Hepatocyte (in vitro differentiated cells): ENCODE results near the gene PHLPP1. TPM values are rescaled to one million over a fixed set of nuclear protein-coding genes. Genes with fewer than 3 reads are reported as not detected.
A peak's percentile ranks its signal among the peaks of the same experiment; 100 is the strongest.

Experiments
- DNase-seq: peaks from one replicate; pipeline ENCODE4 v3.0.0-alpha.2; 2016; ENCODE audit warnings: low spot score
- H2AFZ ChIP-seq: fragments of 200-600 bp; sonication (generic); 2 replicates; pipeline ENCODE4 v1.6.0; 2016; ENCODE audit warnings: antibody characterized with exemption, mild to moderate bottlenecking
- H3K27ac ChIP-seq: fragments of 200-600 bp; sonication (generic); 2 replicates; pipeline ENCODE4 v1.5.1; 2016; ENCODE audit warnings: mild to moderate bottlenecking
- H3K27me3 ChIP-seq: fragments of 200-600 bp; sonication (generic); 2 replicates; pipeline ENCODE4 v1.6.1; 2016
- H3K36me3 ChIP-seq: fragments of 200-600 bp; sonication (generic); replicated peaks from 2 replicates; pipeline ENCODE4 v1.5.1; 2016; ENCODE audit warnings: low read depth; ENCODE audit not compliant: insufficient read depth
- H3K4me1 ChIP-seq: fragments of 200-600 bp; sonication (generic); 2 replicates; pipeline ENCODE4 v1.5.1; 2016; ENCODE audit warnings: mild to moderate bottlenecking, moderate library complexity; ENCODE audit not compliant: insufficient read depth
- H3K4me2 ChIP-seq: fragments of 200-600 bp; sonication (generic); 2 replicates; pipeline ENCODE4 v1.6.0; 2016
- H3K4me3 ChIP-seq: fragments of 200-600 bp; sonication (generic); 2 replicates; pipeline ENCODE4 v1.5.1; 2016; ENCODE audit warnings: mild to moderate bottlenecking
- H3K79me2 ChIP-seq: fragments of 200-600 bp; sonication (generic); 2 replicates; pipeline ENCODE4 v1.6.0; 2017; ENCODE audit warnings: mild to moderate bottlenecking
- H3K9me2 ChIP-seq: fragments of 200-600 bp; sonication (generic); replicated peaks from 2 replicates; pipeline ENCODE4 v1.6.0; 2017; ENCODE audit warnings: mild to moderate bottlenecking; ENCODE audit not compliant: insufficient read depth
- H3K9me3 ChIP-seq: fragments of 200-600 bp; sonication (generic); 2 replicates; pipeline ENCODE4 v1.5.1; 2016; ENCODE audit warnings: low read depth, mild to moderate bottlenecking
- H4K20me1 ChIP-seq: fragments of 200-600 bp; sonication (generic); 2 replicates; pipeline ENCODE4 v1.6.0; 2016; ENCODE audit warnings: mild to moderate bottlenecking; ENCODE audit not compliant: insufficient read depth, poor library complexity, severe bottlenecking
- EZH2 ChIP-seq: fragments of 200-600 bp; sonication (generic); IDR thresholded peaks from 2 replicates; pipeline ENCODE4 v1.6.1; 2016; ENCODE audit warnings: antibody characterized with exemption, mild to moderate bottlenecking, borderline replicate concordance
- EZH2phosphoT487 ChIP-seq: fragments of 200-600 bp; sonication (generic); IDR thresholded peaks from one replicate; pipeline ENCODE4 v1.6.1; 2018; ENCODE audit warnings: antibody characterized with exemption, mild to moderate bottlenecking, low read depth, moderate library complexity; ENCODE audit not compliant: unreplicated experiment, severe bottlenecking
- WGBS: methylation state at CpG from one replicate; pipeline ENCODE4 v1.1.6; 2016; ENCODE audit warnings: low lambda C conversion rate; ENCODE audit errors: missing lambda C conversion rate; 5-methylcytosine and 5-hydroxymethylcytosine counted together
- polyA plus RNA-seq: library from polyadenylated mRNA; unstranded; fragments of >200 nt; fragmentation: Nextera tagmentation; extraction: Ambion mirVana; gene quantifications from 2 replicates; pipeline ENCODE4 v1.2.1, GENCODE V29; 2016
- total RNA-seq: library from RNA; depleted of rRNA; stranded (reverse); fragments of >200 nt; gene quantifications from 2 replicates; pipeline ENCODE4 v1.2.3, GENCODE V29; 2014
- TF ChIP-seq, protein P1 (sequence below): fragments of 200-600 bp; sonication (generic); IDR thresholded peaks from 2 replicates; pipeline ENCODE4 v1.5.1; 2016; ENCODE audit warnings: antibody characterized with exemption, mild to moderate bottlenecking; ENCODE audit not compliant: poor library complexity

Gene PHLPP1
- 12.6 and 14.3 TPM in 2 replicates for total RNA-seq
- polyA plus RNA-seq, result 7.3 and 7.4 TPM in 2 replicates

DNA sequence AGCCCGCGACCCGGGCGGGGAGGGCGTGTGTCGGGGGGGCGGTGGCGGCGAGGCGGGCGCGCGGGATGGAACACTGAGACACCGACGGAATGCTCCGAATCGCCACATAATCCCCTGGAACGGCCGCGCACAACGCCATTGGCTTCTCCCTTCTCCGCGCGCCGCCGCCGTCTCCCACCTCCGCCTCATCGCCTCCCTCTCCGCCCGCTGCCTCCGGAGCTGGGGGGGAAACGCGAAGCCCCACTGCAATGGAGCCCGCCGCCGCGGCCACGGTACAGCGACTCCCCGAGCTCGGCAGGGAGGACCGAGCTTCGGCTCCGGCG lies at the start of gene PHLPP1:
PHLPP1 (plus strand) TSS at position 106 of the 323 bp plus-strand sequence; CDS start at position 249, 143 bp downstream.
- H3K4me2 ChIP-seq, result peak within 1 kb of the TSS; percentile 78
- H3K4me3 ChIP-seq, result peak within 1 kb of the TSS; percentile 59
- H3K27ac ChIP-seq, result peak within 1 kb of the TSS; percentile 96
- H3K9me2 ChIP-seq, result no peaks in the 10 kb centered on the region
- no CpG with 5 or more reads among the region's 46 CpGs for WGBS
- no peaks in the 10 kb centered on the region for H3K36me3 ChIP-seq
- no peaks in the 10 kb centered on the region for H3K27me3 ChIP-seq
- peak within 1 kb of the TSS; percentile 68 for H2AFZ ChIP-seq
- H4K20me1 ChIP-seq, result peaks cover 12% of the 10 kb centered on the region
- peaks cover 33% of the 10 kb centered on the region for H3K79me2 ChIP-seq
- no peaks in the 10 kb centered on the region for H3K9me3 ChIP-seq
- no peaks in the 10 kb centered on the region for H3K4me1 ChIP-seq
- no peak for DNase-seq
- TF ChIP-seq, protein P1, sequence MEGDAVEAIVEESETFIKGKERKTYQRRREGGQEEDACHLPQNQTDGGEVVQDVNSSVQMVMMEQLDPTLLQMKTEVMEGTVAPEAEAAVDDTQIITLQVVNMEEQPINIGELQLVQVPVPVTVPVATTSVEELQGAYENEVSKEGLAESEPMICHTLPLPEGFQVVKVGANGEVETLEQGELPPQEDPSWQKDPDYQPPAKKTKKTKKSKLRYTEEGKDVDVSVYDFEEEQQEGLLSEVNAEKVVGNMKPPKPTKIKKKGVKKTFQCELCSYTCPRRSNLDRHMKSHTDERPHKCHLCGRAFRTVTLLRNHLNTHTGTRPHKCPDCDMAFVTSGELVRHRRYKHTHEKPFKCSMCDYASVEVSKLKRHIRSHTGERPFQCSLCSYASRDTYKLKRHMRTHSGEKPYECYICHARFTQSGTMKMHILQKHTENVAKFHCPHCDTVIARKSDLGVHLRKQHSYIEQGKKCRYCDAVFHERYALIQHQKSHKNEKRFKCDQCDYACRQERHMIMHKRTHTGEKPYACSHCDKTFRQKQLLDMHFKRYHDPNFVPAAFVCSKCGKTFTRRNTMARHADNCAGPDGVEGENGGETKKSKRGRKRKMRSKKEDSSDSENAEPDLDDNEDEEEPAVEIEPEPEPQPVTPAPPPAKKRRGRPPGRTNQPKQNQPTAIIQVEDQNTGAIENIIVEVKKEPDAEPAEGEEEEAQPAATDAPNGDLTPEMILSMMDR, result no peak
- TF ChIP-seq EZH2 (no peak), EZH2phosphoT487 (no peak)

DNA sequence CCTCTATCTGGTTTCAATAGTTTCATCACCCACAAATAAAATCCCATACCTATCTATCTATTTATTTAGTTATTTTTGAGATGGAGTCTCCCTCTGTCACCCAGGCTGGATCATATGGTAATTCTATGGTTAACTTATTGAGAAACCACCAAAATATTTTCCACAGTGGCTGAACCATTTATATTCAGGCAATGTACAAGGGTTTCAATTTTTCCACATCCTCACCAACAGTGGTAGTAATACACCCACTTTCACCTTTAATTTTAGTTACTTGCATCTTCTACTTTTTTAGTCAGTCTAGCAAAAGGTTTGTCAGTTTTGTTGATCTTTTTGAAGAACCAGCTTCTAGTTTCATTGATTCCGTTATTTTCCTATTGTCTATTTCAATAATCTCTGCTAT lies 46.1 kb upstream of the PHLPP1 start:
- H4K20me1 ChIP-seq, result no peaks in the 10 kb centered on the region
- H3K4me1 ChIP-seq, result no peaks in the 10 kb centered on the region
- DNase-seq, result no peak
- WGBS, result 97% methylated on average over 1 of the region's 1 CpG
- no peaks in the 10 kb centered on the region for H3K9me2 ChIP-seq
- H3K27me3 ChIP-seq, result no peaks in the 10 kb centered on the region
- H3K9me3 ChIP-seq, result no peaks in the 10 kb centered on the region
- no peak overlapping the region for H3K4me2 ChIP-seq
- H3K79me2 ChIP-seq, result no peaks in the 10 kb centered on the region
- no peaks in the 10 kb centered on the region for H3K36me3 ChIP-seq
- no peak overlapping the region for H3K27ac ChIP-seq
- no peak overlapping the region for H3K4me3 ChIP-seq
- no peak for TF ChIP-seq EZH2
- no peak for TF ChIP-seq EZH2phosphoT487
- TF ChIP-seq, protein P1, result no peak
- no peak overlapping the region for H2AFZ ChIP-seq

DNA sequence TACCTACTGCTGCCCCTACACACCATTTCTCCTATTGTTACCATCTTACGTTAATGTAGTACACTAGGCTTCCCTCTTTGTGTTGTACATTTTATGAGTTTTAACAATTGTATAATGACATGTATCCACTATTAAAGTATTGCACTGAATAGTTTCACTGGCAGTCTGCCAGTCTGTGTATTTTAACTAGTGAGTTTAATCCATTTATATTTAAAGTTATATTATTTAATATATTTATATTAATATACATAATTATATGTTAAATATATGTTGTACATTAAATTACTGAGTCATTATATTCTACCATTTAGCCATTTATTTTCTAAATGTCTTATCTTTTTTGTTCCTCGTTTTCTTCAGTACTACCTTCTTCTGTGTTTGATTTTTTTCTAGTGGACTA lies 44.8 kb upstream of the PHLPP1 start:
- H3K27me3 ChIP-seq, result no peaks in the 10 kb centered on the region
- H3K9me2 ChIP-seq, result no peaks in the 10 kb centered on the region
- TF ChIP-seq EZH2phosphoT487 (no peak), EZH2 (no peak)
- TF ChIP-seq, protein P1, result no peak
- H3K79me2 ChIP-seq, result no peaks in the 10 kb centered on the region
- H3K9me3 ChIP-seq, result no peaks in the 10 kb centered on the region
- no peak overlapping the region for H3K4me2 ChIP-seq
- H3K4me1 ChIP-seq, result no peaks in the 10 kb centered on the region
- H3K27ac ChIP-seq, result no peak overlapping the region
- H2AFZ ChIP-seq, result no peak overlapping the region
- H3K36me3 ChIP-seq, result no peaks in the 10 kb centered on the region
- H3K4me3 ChIP-seq, result no peak overlapping the region
- no peaks in the 10 kb centered on the region for H4K20me1 ChIP-seq
- DNase-seq, result no peak
- 99% methylated on average over 2 of the region's 2 CpGs for whole genome bisulfite sequencing

DNA sequence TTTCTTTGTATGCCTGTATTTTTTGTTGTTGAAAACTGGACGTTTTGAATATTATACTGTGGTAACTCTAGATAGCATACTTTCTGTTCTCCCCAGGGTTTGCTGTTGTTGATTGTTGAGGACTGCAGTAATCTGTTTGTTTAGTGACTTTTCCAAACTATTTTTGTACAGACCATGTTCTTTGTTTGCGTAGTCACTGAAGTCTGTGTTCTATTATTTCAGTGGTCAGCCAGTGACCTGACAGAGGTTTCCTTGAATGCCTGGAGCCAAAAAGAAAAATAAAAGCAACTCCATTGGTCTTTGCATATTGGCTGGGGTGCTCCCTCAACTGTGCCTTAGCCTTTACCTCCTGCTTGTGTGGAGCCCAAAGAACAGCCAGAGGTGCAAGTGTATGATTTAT lies 42.7 kb upstream of the PHLPP1 start:
- Histone ChIP-seq H3K27me3 (no peaks in the 10 kb centered on the region), H4K20me1 (no peaks in the 10 kb centered on the region), H3K4me2 (no peak overlapping the region), H3K9me3 (no peaks in the 10 kb centered on the region), H3K9me2 (no peaks in the 10 kb centered on the region), H3K27ac (no peak overlapping the region), H3K4me3 (no peak overlapping the region), H3K4me1 (no peaks in the 10 kb centered on the region), H3K79me2 (no peaks in the 10 kb centered on the region), H2AFZ (no peak overlapping the region), H3K36me3 (no peaks in the 10 kb centered on the region)
- no peak for TF ChIP-seq EZH2
- no peak for TF ChIP-seq EZH2phosphoT487
- TF ChIP-seq, protein P1, result no peak
- DNase-seq, result no peak
- WGBS, result 65% methylated on average over 2 of the region's 2 CpGs
